Heart right ventricle (tissue), 16 donors: ENCODE measurements around the gene STARD7. TPM values are rescaled to one million over a fixed set of nuclear protein-coding genes. Genes with fewer than 3 reads are reported as not detected.
A peak's percentile ranks its signal among the peaks of the same experiment; 100 is the strongest.

Experiments used
- ATAC-seq, 8 donors: fragments of 200-7000 bp; cut with Tn5 transposase; one replicate each; pipeline ENCODE4 v1.9.1; 2020; ENCODE audit warnings: mild to moderate bottlenecking in 8 of 8, moderate library complexity in 8 of 8, moderate number of reproducible peaks in 1 of 8
- DNase-seq, 2 donors: peaks; one replicate each; pipeline ENCODE4 v3.0.0-alpha.2; 2020
- H3K27ac ChIP-seq, 10 donors: fragments of 200-600 bp; sonication (generic) in 2 of 10; one replicate each; pipeline versions ENCODE4 v1.5.0 to v1.8.0; 2020 to 2022; ENCODE audit warnings: mild to moderate bottlenecking in 3 of 10
- H3K27me3 ChIP-seq, 7 donors: fragments of 200-600 bp; one replicate each; pipeline ENCODE4 v1.8.0; 2021 to 2022; ENCODE audit warnings: mild to moderate bottlenecking in 2 of 7
- H3K36me3 ChIP-seq, 9 donors: fragments of 200-600 bp; sonication (generic) in 1 of 9; one replicate each; pipeline versions ENCODE4 v1.5.0 to v1.8.0; 2020 to 2022; ENCODE audit warnings: mild to moderate bottlenecking in 2 of 9
- H3K4me1 ChIP-seq, 9 donors: fragments of 200-600 bp; sonication (generic) in 1 of 9; one replicate each; pipeline versions ENCODE4 v1.5.0 to v1.8.0; 2020 to 2022; ENCODE audit warnings: mild to moderate bottlenecking in 4 of 9
- H3K4me3 ChIP-seq, 10 donors: fragments of 200-600 bp; sonication (generic) in 2 of 10; one replicate each; pipeline versions ENCODE4 v1.5.0 to v1.8.0; 2020 to 2022; ENCODE audit warnings: mild to moderate bottlenecking in 7 of 10, moderate library complexity in 2 of 10
- H3K9me3 ChIP-seq, 11 donors: fragments of 200-600 bp in 10 of 11; sonication (generic) in 2 of 11; one replicate each; pipeline versions ENCODE4 v1.5.0 to v1.8.0; 2013 to 2022; ENCODE audit warnings: mild to moderate bottlenecking in 2 of 11, control low read depth in 1 of 11, moderate library complexity in 1 of 11
- WGBS, 2 donors: extraction: QIAGEN DNeasy Blood & Tissue Kit; methylation state at CpG; one replicate each; pipeline ENCODE4 v1.1.7; 2013; ENCODE audit warnings: inconsistent platforms in 1 of 2; 5-methylcytosine and 5-hydroxymethylcytosine counted together
- intact Hi-C, 10 donors: fragments of 100-400 bp; cut with DNase I; formaldehyde crosslinking; loops; one replicate each; pipeline versions ENCODE4 v1.11.1 to v1.14.2; 2022
- polyA plus RNA-seq, 2 donors: library from polyadenylated mRNA; stranded (reverse); fragments of 200-250 nt; gene quantifications; one replicate each; pipeline ENCODE4 v1.2.3, GENCODE V29; 2013
- total RNA-seq, 10 donors: library from RNA; stranded (reverse); fragmentation: NEBNext Ultra II Directional in 3 of 10; extraction: Animal tissue kit (Norgen Biotek cat#: 25700) in 3 of 10; gene quantifications; one replicate each; pipeline versions ENCODE4 v1.2.1 to v1.2.4, GENCODE V29; 2021 to 2023
- TF ChIP-seq, protein P1 (sequence below), 9 donors: fragments of 200-600 bp; sonication (generic) in 2 of 9; IDR thresholded peaks; one replicate each; pipeline versions ENCODE4 v1.5.0 to v1.8.0; 2021 to 2022; ENCODE audit warnings: antibody characterized with exemption in 9 of 9, mild to moderate bottlenecking in 5 of 9, moderate library complexity in 1 of 9
- donor health status: Arrhythmogenic right ventricular cardiomyopathy.
- donor health status: ischemic (EF 13 %, LVEDD 7.1; RV severe dilation, severe dysfunction).
- donor health status: healthy with polysubstance abuse.
- donor health status: DM: no; HTN: yes; CAD: no.
- donor health status: DM: no; HTN: no; CAD: no.
- donor health status: ischemic (EF 25% LVEDD 6.9; RV normal size, moderate dysfunction).
- donor health status: ischemic (EF 25% LVEDD 5.7; RV mildly dilated, moderate dysfunction).
- donor health status: healthy.
- donor health status: DM: yes; HTN: yes; CAD: no.
- donor health status: Ischemic cardiomyopathy.
- donor health status: ischemic (EF 35%, LVEDD 5.7; RV mildly dilated, moderate dysfunction).
- donor health status: nonischemic (EF 11% LVEDD 7.7; RV severe dilation, severe dysfunction).
- donor health status: DM: yes; HTN: yes; CAD: no.
- donor health status: PGD.
- donor health status: ischemic (EF 29% LVEDD 5.4; RV normal size, mild dysfunction).
- donor health status: nonischemic (EF 23%, LVEDD 6.1; RV moderate dilation, normal function).

STARD7 gene
- total and polyA plus RNA-seq, 12 donors: 50.8 to 397 (median 191) TPM

DNA sequence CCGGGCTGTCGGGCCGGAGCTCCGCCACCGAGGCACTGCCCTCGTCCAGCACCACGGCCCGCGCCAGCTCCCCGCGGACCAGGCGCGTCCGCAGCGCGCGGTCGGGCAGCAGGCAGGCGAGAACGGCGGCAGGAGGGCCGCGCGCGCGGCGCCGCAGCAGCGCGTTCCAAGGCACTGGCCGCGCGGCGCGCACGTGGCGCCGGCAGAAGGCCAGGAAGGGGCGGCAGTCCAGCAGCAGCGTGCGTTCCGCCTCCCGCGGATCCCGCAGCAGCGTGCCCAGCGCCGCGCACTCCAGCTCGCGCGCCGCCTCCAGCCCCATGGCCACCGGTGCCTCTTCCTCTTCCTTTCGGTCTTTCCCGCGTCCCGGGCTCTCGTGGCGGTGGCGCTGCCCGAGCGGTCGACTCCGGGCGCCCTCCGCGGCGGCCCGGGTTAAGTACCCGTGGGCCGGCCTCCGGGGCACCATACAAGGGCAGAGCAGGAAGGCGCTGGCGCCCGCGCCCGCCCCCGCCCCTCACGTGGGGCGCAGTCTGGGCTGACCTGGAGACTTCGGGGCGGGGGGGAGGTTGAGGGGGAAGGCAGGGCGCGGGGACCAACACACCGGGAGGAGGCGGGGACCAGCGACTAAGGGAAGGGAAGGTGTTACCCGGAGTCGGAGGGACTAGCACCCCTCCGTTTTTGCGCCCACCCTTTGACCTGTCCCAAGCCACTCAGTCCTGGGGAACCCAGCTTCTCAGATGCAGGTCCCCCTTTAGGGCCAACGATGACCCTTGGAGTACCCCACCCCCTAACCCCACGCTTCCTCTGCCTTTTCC lies 63.4 kb downstream of the STARD7 start, which contains the start of gene DUSP2:
TSS of gene DUSP2 (minus strand) at position 405 of the 812 bp plus-strand sequence. CDS start at position 319, 86 bp downstream.
- peak within 1 kb of the TSS; percentile 32 to 68 (median 56) for H3K4me3 ChIP-seq
- ATAC-seq (peak; percentile 82 to 88 (median 86)), DNase-seq (peak; percentile 64 to 75)
- peaks cover 0 to 62% (median 39%) of the 10 kb centered on the region in 9 donors for H3K4me1 ChIP-seq
- H3K36me3 ChIP-seq: peaks cover 0 to 9% (median 0%) of the 10 kb centered on the region in 9 donors
- TF ChIP-seq, protein P1, sequence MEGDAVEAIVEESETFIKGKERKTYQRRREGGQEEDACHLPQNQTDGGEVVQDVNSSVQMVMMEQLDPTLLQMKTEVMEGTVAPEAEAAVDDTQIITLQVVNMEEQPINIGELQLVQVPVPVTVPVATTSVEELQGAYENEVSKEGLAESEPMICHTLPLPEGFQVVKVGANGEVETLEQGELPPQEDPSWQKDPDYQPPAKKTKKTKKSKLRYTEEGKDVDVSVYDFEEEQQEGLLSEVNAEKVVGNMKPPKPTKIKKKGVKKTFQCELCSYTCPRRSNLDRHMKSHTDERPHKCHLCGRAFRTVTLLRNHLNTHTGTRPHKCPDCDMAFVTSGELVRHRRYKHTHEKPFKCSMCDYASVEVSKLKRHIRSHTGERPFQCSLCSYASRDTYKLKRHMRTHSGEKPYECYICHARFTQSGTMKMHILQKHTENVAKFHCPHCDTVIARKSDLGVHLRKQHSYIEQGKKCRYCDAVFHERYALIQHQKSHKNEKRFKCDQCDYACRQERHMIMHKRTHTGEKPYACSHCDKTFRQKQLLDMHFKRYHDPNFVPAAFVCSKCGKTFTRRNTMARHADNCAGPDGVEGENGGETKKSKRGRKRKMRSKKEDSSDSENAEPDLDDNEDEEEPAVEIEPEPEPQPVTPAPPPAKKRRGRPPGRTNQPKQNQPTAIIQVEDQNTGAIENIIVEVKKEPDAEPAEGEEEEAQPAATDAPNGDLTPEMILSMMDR (IDR thresholded peaks at IDR 0.05): peak in 2 of 9 donors; percentile 4 to 23
- H3K9me3 ChIP-seq: no peaks in the 10 kb centered on the region
- peak within 1 kb of the TSS in 9 of 10 donors; percentile 11 to 89 (median 52) for H3K27ac ChIP-seq
- intact Hi-C loops: loop anchor here in 6 of 10 donors (5.0 to 10.0 kb wide), 5 partner anchors 50 to 370 kb away; partner anchors contain the start of genes CIAO1 (in 2 of the 6), TMEM127 (in 2 of the 6), NEURL3 (in 1 of the 6) and STARD7 (in 1 of the 6)
- peaks cover 0 to 5% (median 0%) of the 10 kb centered on the region in 7 donors for H3K27me3 ChIP-seq
- WGBS, 2 donors: 2 to 3% methylated on average over 64 to 94 of the region's 94 CpGs

DNA sequence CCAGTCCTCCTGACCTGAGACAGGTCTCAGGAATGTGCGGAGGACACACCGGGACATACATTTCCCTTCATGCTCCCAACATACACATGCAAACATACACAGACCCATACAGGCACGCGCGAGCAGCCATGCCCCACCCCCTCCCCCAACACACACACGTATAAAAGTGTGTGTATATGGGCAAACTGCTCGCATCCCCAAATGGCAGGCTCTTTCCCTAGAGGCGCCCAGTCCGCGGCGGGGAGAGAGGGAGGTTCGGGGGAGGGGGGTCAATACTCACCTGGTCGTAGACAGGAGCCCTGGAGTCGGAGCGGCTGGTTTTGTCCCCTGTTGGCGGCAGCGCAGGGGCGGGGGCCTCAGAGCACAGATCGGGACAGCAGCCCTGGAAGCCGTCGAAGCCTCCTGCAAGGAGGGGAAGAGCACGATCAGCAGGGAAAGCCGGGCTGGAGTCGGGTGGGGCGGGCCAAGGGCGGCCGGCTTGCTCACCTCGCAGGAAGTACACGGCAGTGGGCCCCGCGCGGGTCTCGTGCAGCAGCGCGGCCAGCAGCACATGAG lies 64.1 kb downstream of the STARD7 start:
- Histone ChIP-seq H3K9me3 (no peaks in the 10 kb centered on the region), H3K27me3 (peaks cover 0 to 5% (median 0%) of the 10 kb centered on the region in 7 donors), H3K4me1 (peaks cover 0 to 62% (median 39%) of the 10 kb centered on the region in 9 donors), H3K36me3 (peaks cover 0 to 9% (median 0%) of the 10 kb centered on the region in 9 donors), H3K27ac (peak overlapping the region in 5 of 10 donors; percentile 22 to 89 (median 61)), H3K4me3 (peak overlapping the region; percentile 32 to 68 (median 56))
- DNase-seq (no peak), ATAC-seq (peak in 1 of 8 donors; percentile 1)
- TF ChIP-seq, protein P1 (IDR thresholded peaks at IDR 0.05): no peak
- intact Hi-C loops: loop anchor here in 6 of 10 donors (5.0 to 10.0 kb wide), 6 partner anchors 50 to 370 kb away; partner anchors contain the start of genes CIAO1 (in 2 of the 6), TMEM127 (in 2 of the 6), NEURL3 (in 1 of the 6) and STARD7 (in 1 of the 6)
- WGBS, 2 donors: 11 to 12% methylated on average over 33 to 35 of the region's 35 CpGs

DNA sequence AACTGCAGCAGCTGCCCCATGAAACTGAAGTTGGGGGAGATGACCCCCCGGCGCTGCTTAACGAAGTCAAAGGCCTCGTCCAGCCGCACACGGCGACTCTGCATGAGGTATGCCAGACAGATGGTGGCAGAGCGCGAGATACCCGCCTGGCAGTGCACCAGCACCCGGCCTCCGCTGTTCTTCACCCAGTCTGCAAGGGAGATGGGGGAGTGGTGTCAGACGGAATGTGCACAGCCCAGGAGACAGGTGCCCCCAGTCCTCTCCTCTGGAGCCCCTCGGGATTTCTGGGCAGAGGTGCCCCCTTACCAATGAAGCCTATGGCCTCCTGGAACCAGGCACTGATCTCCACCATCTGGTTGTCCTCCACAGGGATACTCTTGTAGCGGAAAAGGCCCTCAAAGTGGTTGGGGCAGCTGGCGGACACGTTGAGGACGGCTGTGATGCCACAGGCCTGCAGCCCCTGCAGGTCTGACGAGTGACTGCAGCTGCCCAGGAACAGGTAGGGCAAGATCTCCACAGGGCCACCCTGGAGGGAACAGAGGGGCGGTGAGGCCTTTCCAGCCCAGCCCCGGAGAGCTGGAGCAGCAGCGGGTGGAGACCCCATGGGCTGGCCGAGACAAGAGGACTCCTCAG lies 64.7 kb downstream of the STARD7 start:
- TF ChIP-seq, protein P1 (IDR thresholded peaks at IDR 0.05): peak in 1 of 9 donors; percentile 7
- peaks cover 0 to 5% (median 0%) of the 10 kb centered on the region in 7 donors for H3K27me3 ChIP-seq
- peak overlapping the region in 9 of 10 donors; percentile 37 to 68 (median 58) for H3K4me3 ChIP-seq
- peaks cover 0 to 9% (median 0%) of the 10 kb centered on the region in 9 donors for H3K36me3 ChIP-seq
- H3K9me3 ChIP-seq: no peaks in the 10 kb centered on the region
- WGBS, 2 donors: 94 to 95% methylated on average over 23 of the region's 23 CpGs
- peak overlapping the region in 1 of 10 donors; percentile 89 for H3K27ac ChIP-seq
- H3K4me1 ChIP-seq: peaks cover 0 to 60% (median 39%) of the 10 kb centered on the region in 9 donors
- ATAC-seq (no peak), DNase-seq (no peak)
- intact Hi-C loops: loop anchor here in 5 of 10 donors (5.0 to 10.0 kb wide), 4 partner anchors 51 to 371 kb away; partner anchors contain the start of genes CIAO1 (in 2 of the 5) and TMEM127 (in 2 of the 5)
